CD14-positive monocyte (primary cell): Measurements from ENCODE around the gene LEF1. TPM values are rescaled to one million over a fixed set of nuclear protein-coding genes. Genes with fewer than 3 reads are reported as not detected.

Source experiments
- DNase-seq, 3 donors: peaks; one replicate each; pipeline ENCODE4 v3.0.0-alpha.2; 2011 to 2022
- H2AFZ ChIP-seq: 2 replicates; pipeline ENCODE4 v1.6.0; 2012; ENCODE audit warnings: mild to moderate bottlenecking, low read depth, low read length, inconsistent platforms; ENCODE audit not compliant: insufficient read depth, poor library complexity, severe bottlenecking
- H3K27ac ChIP-seq, 2 donors: 1 replicate in 1 of 2; 2 replicates in 1 of 2; pipeline ENCODE4 v1.5.1; 2012 to 2013; ENCODE audit warnings: low read length in 2 of 2, control low read depth in 1 of 2, inconsistent platforms in 1 of 2, low read depth in 1 of 2, mild to moderate bottlenecking in 1 of 2
- H3K27me3 ChIP-seq, 2 donors: one replicate each; pipeline versions ENCODE4 v1.6.0 to v1.6.1; 2011 to 2013; ENCODE audit warnings: low read length in 2 of 2; ENCODE audit not compliant: control insufficient read depth in 2 of 2, insufficient read depth in 2 of 2
- H3K36me3 ChIP-seq, 2 donors: replicated peaks in 1 of 2; 1 replicate in 1 of 2; 2 replicates in 1 of 2; pipeline versions ENCODE4 v1.5.1 to v1.6.1; 2012 to 2013; ENCODE audit warnings: low read length in 2 of 2, control low read depth in 1 of 2, inconsistent platforms in 1 of 2, mild to moderate bottlenecking in 1 of 2; ENCODE audit not compliant: insufficient read depth in 2 of 2, control insufficient read depth in 1 of 2
- H3K4me1 ChIP-seq, 2 donors: 1 replicate in 1 of 2; 2 replicates in 1 of 2; pipeline versions ENCODE4 v1.5.1 to v1.6.1; 2012 to 2013; ENCODE audit warnings: low read length in 2 of 2, control low read depth in 1 of 2, inconsistent platforms in 1 of 2, mild to moderate bottlenecking in 1 of 2, moderate library complexity in 1 of 2; ENCODE audit not compliant: insufficient read depth in 2 of 2, control insufficient read depth in 1 of 2
- H3K4me2 ChIP-seq: replicated peaks from 2 replicates; pipeline ENCODE3; 2012; ENCODE audit warnings: low read length, moderate library complexity, mild to moderate bottlenecking; ENCODE audit not compliant: poor library complexity, severe bottlenecking; ENCODE audit errors: extremely low read depth
- H3K4me3 ChIP-seq, 3 experiments: fragments of 200-600 bp in 1 of 3; sonication (generic) in 1 of 3; replicated peaks in 1 of 3; 1 replicate in 2 of 3; 2 replicates in 1 of 3; pipeline ENCODE4 v1.5.1; 2011 to 2013; ENCODE audit warnings: low read length in 3 of 3, mild to moderate bottlenecking in 3 of 3, control low read depth in 2 of 3, low read depth in 2 of 3, inconsistent platforms in 1 of 3, moderate library complexity in 1 of 3
- H3K79me2 ChIP-seq: 2 replicates; pipeline ENCODE4 v1.6.0; 2012; ENCODE audit warnings: mild to moderate bottlenecking, control low read depth, inconsistent platforms, low read length, moderate library complexity; ENCODE audit not compliant: insufficient read depth
- H3K9ac ChIP-seq: 2 replicates; pipeline ENCODE4 v1.6.0; 2017; ENCODE audit warnings: low read length, mild to moderate bottlenecking; ENCODE audit not compliant: insufficient read depth, poor library complexity, severe bottlenecking
- H3K9me3 ChIP-seq, 2 donors: replicated peaks in 1 of 2; 1 replicate in 1 of 2; 2 replicates in 1 of 2; pipeline versions ENCODE4 v1.5.1 to v1.6.1; 2012 to 2013; ENCODE audit warnings: low read length in 2 of 2, control low read depth in 1 of 2; ENCODE audit not compliant: control insufficient read depth in 1 of 2, insufficient read depth in 1 of 2
- H4K20me1 ChIP-seq: 2 replicates; pipeline ENCODE4 v1.6.0; 2012; ENCODE audit warnings: mild to moderate bottlenecking, low read length, control low read depth, moderate library complexity; ENCODE audit not compliant: insufficient read depth
- H3K27ac Mint-ChIP-seq, 7 donors: one replicate each; pipeline ENCODE4 v1.8.0; 2020; ENCODE audit warnings: mild to moderate bottlenecking in 7 of 7, mixed read lengths in 7 of 7, moderate library complexity in 6 of 7, inconsistent platforms in 2 of 7
- H3K27me3 Mint-ChIP-seq, 3 donors: one replicate each; pipeline ENCODE4 v1.8.0; 2021 to 2022; ENCODE audit warnings: low read depth in 3 of 3, mild to moderate bottlenecking in 3 of 3, mixed read lengths in 3 of 3, moderate library complexity in 3 of 3, inconsistent platforms in 1 of 3
- H3K36me3 Mint-ChIP-seq, 2 donors: one replicate each; pipeline ENCODE4 v1.8.0; 2020; ENCODE audit warnings: mixed read lengths in 2 of 2, inconsistent platforms in 1 of 2, mild to moderate bottlenecking in 1 of 2
- H3K4me1 Mint-ChIP-seq: one replicate; pipeline ENCODE4 v1.8.0; 2020; ENCODE audit warnings: mild to moderate bottlenecking, mixed read lengths
- H3K4me3 Mint-ChIP-seq, 2 donors: one replicate each; pipeline ENCODE4 v1.8.0; 2020; ENCODE audit warnings: mild to moderate bottlenecking in 2 of 2, mixed read lengths in 2 of 2, moderate library complexity in 1 of 2
- H3K9me3 Mint-ChIP-seq, 7 donors: one replicate each; pipeline ENCODE4 v1.8.0; 2020 to 2022; ENCODE audit warnings: mixed read lengths in 7 of 7, mild to moderate bottlenecking in 6 of 7, moderate library complexity in 6 of 7, inconsistent platforms in 2 of 7
- CTCF ChIP-seq: fragments of 200-600 bp; IDR thresholded peaks from one replicate; pipeline ENCODE4 v1.8.0; 2022; ENCODE audit warnings: antibody characterized with exemption, mild to moderate bottlenecking
- WGBS: methylation state at CpG from one replicate; pipeline ENCODE4 v1.1.5; 2013; ENCODE audit warnings: missing lambda C conversion rate; ENCODE audit not compliant: insufficient coverage; 5-methylcytosine and 5-hydroxymethylcytosine counted together
- intact Hi-C, 2 donors: fragments of 100-400 bp; cut with micrococcal nuclease; formaldehyde crosslinking; loops; one replicate each; pipeline versions ENCODE4 v1.15.0 to v1.15.1; 2023
- polyA plus RNA-seq, 3 donors: library from polyadenylated mRNA; depleted of rRNA in 1 of 3; unstranded in 2 of 3; stranded (reverse) in 1 of 3; fragments of 300-500 nt in 2 of 3; fragments of >200 nt in 1 of 3; fragmentation: Illumina TruSeq in 2 of 3; gene quantifications; 1 replicate in 2 of 3; 2 replicates in 1 of 3; pipeline ENCODE4 v1.2.3, GENCODE V29; 2012 to 2021

The LEF1 gene
- polyA plus RNA-seq, 3 donors, result 0.29 to 1.3 (median 0.61) TPM

GRCh38 chr4:108072300-108072699, 96.4 kb downstream of the LEF1 start:
- Histone ChIP-seq H3K27ac (no peak overlapping the region), H3K36me3 (no peaks in the 10 kb centered on the region), H3K4me3 (no peak overlapping the region), H3K9me3 (peaks cover 0 to 4% of the 10 kb centered on the region in 2 donors), H3K4me1 (no peaks in the 10 kb centered on the region), H3K4me2 (no peak overlapping the region), H4K20me1 (no peaks in the 10 kb centered on the region), H3K79me2 (no peaks in the 10 kb centered on the region), H2AFZ (no peak overlapping the region), H3K9ac (no peak overlapping the region), H3K27me3 (no peaks in the 10 kb centered on the region)
- Mint-ChIP-seq H3K27ac (no peak overlapping the region), H3K27me3 (peaks cover 0 to 4% (median 2%) of the 10 kb centered on the region in 3 donors), H3K36me3 (no peaks in the 10 kb centered on the region), H3K4me1 (no peaks in the 10 kb centered on the region), H3K9me3 (peaks cover 0 to 3% (median 0%) of the 10 kb centered on the region in 7 donors), H3K4me3 (no peak overlapping the region)
- no CpG with 5 or more reads among the region's 4 CpGs for whole genome bisulfite sequencing
- intact Hi-C loops, result no loop called here
- no peak for DNase-seq
- no peak for TF ChIP-seq CTCF

- Mint-ChIP-seq H3K9me3 (no peaks in the 10 kb centered on the region), H3K4me3 (no peak overlapping the region), H3K27ac (no peak overlapping the region), H3K4me1 (no peaks in the 10 kb centered on the region), H3K27me3 (peaks cover 0 to 6% (median 0%) of the 10 kb centered on the region in 3 donors), H3K36me3 (no peaks in the 10 kb centered on the region)
- Histone ChIP-seq H3K4me2 (no peak overlapping the region), H3K27me3 (no peaks in the 10 kb centered on the region), H3K4me3 (no peak overlapping the region), H3K36me3 (no peaks in the 10 kb centered on the region), H3K79me2 (no peaks in the 10 kb centered on the region), H3K9ac (no peak overlapping the region), H3K9me3 (no peaks in the 10 kb centered on the region), H3K27ac (no peak overlapping the region), H3K4me1 (no peaks in the 10 kb centered on the region), H2AFZ (no peak overlapping the region), H4K20me1 (no peaks in the 10 kb centered on the region)
- intact Hi-C loops, result no loop called here
- no peak for TF ChIP-seq CTCF
- no peak for DNase-seq
- WGBS, result no CpG with 5 or more reads among the region's 1 CpG
Observed at GRCh38 chr4:108070775-108071174, 98.0 kb downstream of the LEF1 start.
